ENCODE data around the gene TRIO.

DNA sequence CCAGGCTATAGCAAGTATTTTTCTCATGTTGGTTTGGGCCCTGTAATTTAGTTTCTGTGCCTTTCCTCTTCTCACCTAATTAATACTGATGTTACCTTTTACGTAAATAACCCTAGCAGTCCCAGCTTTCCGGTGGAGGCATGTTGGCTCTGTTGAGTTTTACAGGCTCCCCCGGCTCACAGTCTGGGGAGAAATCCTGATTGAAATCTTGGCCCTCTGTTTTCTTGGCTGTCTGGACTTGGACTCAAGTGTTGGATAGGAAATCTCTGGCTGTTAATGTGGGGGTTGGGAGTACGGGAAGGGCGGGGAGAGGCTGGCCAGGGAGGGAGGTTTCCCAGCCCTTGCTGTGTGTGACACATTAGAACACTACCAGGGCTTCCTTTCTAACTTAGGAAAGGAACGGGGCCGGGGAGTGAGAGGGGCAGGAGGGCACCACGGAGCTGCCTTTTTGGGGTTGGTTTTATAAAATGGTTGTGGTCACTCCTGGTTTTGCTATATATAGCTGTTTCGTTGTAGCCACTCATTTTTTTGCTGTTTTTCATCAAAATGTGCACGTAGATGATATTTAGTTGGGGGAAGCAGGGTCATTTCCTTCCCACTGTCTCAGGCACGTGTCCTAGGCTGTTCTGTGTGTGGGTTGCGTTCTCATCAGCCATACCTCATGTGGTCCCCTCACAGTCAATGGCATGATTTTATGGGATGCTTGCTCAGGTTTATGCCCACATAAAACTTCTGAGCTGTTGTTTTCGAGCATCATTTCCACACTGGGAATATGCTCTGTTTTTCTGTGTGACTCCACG is 11.0 kb downstream of the TRIO start:
- TF ChIP-seq YY1 (IDR thresholded peaks at IDR 0.05; ENCODE audit: insufficient read depth, insufficient read length) (no peak), ZNF274 (IDR thresholded peaks at IDR 0.05; ENCODE audit: low read depth, low read length) (no peak)
